CD4-positive, alpha-beta T cell treated with Interleukin-17A for 1 hour (primary cell): ENCODE results near the gene DNAH7.
"Not testable (repeated sequence)": the region's sequence is repeated elsewhere in the genome, so short reads cannot be mapped to it uniquely, and the experiment has no call there.

Experiments
- DNase-seq: peaks from one replicate; pipeline ENCODE4 v3.0.0-alpha.2; 2020

DNAH7 gene

DNA sequence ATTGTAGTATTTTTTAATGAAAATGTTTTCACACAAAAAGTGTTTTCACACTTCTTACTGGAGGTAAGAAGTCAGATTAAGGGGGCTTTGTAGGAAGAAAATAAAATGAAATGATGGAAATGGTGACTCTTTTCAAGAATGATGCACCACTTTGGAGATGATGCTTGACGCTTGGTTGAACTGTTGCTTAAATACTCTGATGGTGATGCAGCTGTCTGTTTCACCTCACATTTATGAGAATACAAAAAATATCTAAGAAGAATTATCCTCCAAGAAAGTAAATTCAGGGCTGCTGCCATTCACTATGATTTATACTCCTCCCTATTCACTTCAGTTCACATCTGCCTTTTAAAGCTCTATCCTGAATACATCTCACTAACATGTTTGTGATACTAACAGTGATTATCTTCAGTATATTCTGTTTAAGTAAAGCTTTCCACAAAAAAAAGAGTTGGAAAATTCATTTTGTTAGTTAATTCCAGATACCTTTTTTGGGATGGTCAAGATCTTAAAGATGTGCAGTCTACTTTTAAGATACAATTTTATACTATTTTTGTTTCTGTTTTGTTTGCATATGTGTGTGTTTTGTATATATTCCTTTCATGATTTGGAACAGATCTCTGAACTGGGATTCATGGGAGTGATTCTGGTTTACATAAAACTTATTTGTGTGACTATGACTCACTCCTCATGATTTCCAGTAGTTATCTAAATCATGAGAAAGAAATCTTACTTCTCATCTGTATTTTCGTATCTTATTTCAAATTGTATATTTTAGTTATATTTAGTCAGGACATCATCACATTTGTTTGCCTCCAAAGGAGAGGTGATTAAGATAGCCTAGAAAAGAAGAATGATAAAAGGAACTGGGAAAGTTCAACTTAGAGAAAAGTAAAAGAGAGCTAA is 358.5 kb downstream of the DNAH7 start:
- DNase-seq: no peak

- no peak for DNase-seq
These were observed 362.3 kb downstream of the DNAH7 start for GRCh38 chr2:195706161-195706900.

GRCh38 chr2:195700480-195700879 is 368.2 kb downstream of the DNAH7 start:
- no peak for DNase-seq

DNA sequence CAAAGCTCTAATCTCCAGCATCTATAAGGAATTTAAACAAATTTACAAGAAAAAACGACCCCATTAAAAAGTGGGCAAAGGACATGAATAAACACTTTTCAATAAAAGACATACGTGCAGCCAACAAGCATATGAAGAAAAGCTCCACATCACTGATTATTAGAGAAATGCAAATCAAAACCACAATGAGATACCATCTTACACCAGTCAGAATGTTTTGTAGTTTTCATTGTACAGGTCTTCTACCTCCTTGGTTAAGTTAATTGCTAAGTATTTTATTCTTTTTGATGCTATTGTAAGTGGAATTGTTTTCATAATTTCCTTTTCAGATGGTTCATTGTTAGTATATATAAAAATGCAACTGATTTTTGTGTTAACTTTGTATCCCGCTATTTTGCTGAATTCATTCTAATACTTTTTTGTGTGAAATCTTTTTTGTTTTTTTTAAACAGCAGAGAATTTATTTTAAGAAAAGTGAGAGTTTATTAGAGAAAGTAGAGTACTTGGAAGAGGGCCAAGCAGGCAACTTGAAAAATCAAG is 370.9 kb downstream of the DNAH7 start:
- DNase-seq: no peak

DNA sequence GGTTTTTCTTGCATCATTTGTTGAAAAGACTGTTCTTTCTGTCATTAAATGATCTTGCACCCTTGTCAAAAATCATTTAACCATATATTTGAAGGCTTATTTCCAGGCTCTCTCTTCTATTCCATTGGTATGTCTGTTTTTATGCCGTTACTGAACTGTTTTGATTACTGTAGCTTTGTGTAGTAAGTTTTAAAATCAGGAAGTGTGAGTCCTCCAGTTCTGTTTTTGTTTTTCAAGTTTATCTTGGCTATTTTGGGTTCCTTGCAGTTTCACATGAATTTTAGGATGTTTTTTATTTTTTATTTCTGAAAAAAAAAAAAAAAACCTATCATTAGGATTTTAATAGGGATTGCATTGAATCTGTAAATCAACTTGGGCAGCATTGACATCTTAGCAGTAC is 372.6 kb downstream of the DNAH7 start:
- DNase-seq: no peak

GRCh38 chr2:195695002-195695631 is 373.5 kb downstream of the DNAH7 start:
- DNase-seq: no peak

GRCh38 chr2:195694553-195694952 is 374.1 kb downstream of the DNAH7 start:
- DNase-seq: no peak

GRCh38 chr2:195692531-195692930 is 376.1 kb downstream of the DNAH7 start:
- DNase-seq: not testable (repeated sequence)
